Measurements from ENCODE around the gene GMDS.
"Not testable (repeated sequence)": the region's sequence is repeated elsewhere in the genome, so short reads cannot be mapped to it uniquely, and the experiment has no call there.

GMDS gene

DNA sequence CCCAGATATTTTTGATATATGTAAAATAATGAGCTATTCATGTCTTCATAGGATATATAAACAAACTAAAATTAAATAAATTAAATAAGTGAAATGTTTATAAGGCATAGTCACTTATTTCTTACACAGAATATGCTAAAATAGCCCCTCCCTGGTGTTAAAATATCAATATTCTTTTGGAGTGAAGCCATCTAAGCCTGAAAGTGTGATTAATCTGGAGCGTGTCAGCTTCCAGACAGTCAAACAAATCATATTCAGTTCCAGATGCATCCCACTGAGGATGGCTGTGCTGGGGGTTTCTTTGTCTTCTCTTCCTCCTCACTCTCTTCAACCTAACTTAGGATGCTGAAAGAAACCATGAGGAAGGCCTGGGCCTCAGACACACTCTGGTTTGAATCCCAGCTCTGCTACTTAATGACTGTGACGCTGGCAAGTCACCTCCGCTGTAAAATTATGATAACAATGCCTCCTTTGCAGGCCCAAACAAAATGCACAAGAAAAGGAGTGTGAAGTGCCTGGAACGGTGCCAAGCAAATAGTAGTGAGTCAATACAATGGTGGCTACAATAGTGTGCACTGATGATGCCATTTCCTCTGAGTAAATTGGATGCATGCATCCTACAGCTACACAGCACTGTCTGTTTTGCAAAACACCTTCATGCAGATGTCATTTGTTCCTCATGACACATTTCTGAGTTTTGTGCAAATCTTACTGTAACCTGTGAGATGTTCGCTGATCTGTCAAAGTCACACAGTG lies 474.3 kb downstream of the GMDS start:
- no peak for DNase-seq (ENCODE audit: low read depth)

- DNase-seq (ENCODE audit: low read depth) = no peak
These were observed 475.0 kb downstream of the GMDS start for GRCh38 chr6:1770435-1770843.

- no peak for DNase-seq (ENCODE audit: low read depth)
These were observed 477.7 kb downstream of the GMDS start for GRCh38 chr6:1767481-1768246.

- DNase-seq (ENCODE audit: low read depth) = no peak
These were observed 478.8 kb downstream of the GMDS start for GRCh38 chr6:1766654-1767053.

- no peak for DNase-seq (ENCODE audit: low read depth)
These were observed 480.1 kb downstream of the GMDS start for GRCh38 chr6:1765160-1765903.

DNA sequence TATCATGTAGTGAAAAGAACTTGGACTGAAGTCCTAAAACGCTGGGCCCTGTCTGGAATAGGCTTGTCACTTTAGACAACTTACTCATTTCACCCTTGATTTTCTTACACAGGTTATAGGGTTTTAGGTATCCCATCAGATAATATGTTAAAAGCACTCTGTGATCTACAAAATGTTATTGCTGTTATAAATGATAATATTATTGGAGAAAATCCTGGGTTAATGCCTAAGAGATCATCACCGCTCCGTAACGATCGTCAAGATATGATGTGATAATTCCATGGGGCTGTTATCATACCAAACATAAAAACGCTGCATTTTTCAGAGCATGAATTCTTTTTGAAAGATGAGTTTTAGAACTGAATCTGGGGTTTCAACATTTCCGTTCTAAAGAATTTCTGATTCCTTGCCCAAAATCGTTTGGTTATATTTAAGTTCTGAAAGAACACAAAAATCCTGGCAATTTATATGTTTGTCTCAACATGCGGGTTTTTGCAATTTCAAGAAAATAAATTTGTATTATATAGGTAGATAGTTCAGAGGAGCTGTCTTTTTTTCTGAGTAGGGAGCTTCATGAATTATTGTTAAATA lies 480.9 kb downstream of the GMDS start:
- no peak for DNase-seq (ENCODE audit: low read depth)

DNA sequence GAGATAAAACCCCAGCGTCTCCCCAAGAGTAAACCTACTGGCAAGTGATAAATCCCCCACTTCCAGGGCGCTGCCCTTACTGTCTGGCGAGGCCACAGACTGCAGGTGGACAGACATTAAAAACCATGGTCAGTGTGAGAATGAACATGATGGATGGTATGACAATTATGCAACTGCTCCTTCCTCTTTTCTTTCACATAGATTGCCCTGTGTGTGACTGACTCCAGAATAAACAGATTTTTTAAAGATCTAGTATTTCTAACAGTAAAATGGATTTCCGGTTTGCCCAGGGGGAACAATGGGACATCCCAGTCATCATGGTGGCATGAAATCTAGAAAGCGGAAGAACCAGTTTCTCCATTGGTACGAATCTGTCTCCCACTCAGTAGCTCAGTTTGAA lies 482.0 kb downstream of the GMDS start:
- no peak for DNase-seq (ENCODE audit: low read depth)

DNA sequence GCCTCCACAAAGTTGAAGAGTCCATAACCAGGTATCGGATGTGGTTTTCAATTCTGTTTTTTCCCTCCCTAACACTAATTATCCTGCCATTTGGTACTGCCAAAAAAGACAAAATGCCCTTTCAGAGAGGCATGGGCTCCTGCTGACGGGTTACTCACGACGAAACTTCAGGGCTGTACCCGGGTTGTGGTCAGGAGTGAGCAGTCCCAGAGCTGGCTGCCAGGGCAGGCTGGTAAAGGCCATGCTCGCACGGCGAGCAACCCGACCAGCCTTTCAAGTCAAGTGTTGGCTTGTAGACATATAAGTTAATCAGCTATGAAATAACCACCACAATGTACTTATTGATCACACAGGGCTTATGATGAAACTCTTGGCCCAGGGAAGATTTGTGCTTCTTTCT lies 483.2 kb downstream of the GMDS start:
- DNase-seq (ENCODE audit: low read depth) = no peak

- DNase-seq (ENCODE audit: low read depth) = no peak
These were observed 483.9 kb downstream of the GMDS start for GRCh38 chr6:1761477-1761877.

- DNase-seq (ENCODE audit: low read depth) = no peak
These were observed 484.5 kb downstream of the GMDS start for GRCh38 chr6:1760876-1761275.

DNA sequence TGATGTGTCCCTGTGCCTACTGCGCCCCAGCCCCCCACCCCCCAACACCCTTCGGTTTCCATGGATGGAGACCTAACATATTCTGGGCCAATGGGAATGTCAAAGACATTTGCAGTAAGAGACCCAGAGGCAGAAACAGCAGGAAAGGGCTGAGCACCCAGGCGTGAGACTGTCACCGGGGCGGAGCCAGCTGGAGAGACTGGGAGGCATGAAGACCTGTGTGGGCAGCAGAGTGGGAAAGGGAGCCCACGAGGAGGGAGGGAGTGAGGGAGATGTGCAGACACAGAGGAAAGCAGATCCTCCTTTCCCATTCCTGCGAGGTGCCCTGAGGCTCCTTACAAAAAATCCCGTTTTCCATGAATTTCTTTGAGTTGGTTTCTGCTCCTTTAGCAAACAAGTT lies 485.5 kb downstream of the GMDS start:
- no peak for DNase-seq (ENCODE audit: low read depth)

- DNase-seq (ENCODE audit: low read depth) = no peak
These were observed 487.2 kb downstream of the GMDS start for GRCh38 chr6:1758076-1758679.

DNA sequence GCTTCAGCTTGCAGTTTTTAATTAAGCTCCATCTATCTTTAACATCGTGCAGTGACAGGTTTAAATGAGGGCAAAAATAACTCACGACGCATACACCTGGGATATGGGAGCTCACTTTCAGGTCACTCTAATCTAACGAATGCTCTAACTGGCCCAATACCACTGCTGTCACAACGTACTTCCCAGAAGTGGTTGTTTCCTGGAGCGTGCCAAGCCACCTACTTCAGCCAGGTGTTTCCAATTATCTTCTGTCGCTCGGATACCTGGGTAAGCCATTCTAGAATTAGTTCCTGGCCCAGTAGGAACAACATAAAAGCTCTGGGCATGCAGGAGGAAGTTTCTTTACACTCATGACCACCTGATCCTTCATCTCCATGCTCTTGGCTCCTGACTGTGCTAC lies 488.3 kb downstream of the GMDS start:
- no peak for DNase-seq (ENCODE audit: low read depth)

GRCh38 chr6:1756472-1757129 lies 488.8 kb downstream of the GMDS start:
- no peak for DNase-seq (ENCODE audit: low read depth)

GRCh38 chr6:1751063-1751462 lies 494.3 kb downstream of the GMDS start:
- DNase-seq (ENCODE audit: low read depth) = not testable (repeated sequence)

DNA sequence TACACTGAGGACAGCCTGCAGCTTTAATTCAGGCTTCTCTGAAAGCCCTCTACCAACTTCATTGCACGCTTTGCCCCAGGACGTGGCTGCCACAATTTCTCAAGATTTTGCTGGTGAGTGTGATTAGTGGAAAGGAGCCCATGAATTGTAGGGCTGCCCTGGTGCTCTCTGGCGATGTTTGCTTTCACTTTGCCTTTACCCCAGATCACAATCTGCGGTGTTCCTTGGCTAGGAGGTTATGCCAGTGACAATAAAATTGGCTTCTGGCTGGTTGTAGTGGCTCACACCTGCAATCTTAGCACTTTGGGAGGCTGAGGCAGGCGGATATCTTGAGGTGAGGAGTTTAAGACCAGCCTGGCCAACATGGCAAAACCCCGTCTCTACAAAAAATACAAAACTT lies 496.4 kb downstream of the GMDS start:
- DNase-seq (ENCODE audit: low read depth) = no peak

- no peak for DNase-seq (ENCODE audit: low read depth)
These were observed 497.9 kb downstream of the GMDS start for GRCh38 chr6:1747531-1747930.

DNA sequence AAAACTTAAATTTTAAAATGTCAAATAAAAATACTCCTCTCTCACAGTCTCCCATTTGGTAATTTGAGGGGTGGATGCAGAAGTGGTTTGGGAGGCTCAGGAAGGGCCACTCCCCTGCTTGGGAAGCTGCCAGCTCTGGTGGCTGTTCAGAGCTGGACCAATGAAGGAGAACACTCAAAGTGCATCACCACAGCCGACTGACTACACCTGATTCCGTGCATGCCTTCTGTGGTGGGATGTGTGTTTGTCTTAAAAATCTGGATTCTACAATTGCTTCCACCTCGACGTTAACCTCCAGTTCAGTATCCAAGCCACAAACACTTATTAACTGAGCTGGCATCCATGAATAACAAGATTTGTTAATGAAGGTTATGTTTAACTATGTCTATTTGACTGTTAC lies 498.4 kb downstream of the GMDS start:
- no peak for DNase-seq (ENCODE audit: low read depth)

DNA sequence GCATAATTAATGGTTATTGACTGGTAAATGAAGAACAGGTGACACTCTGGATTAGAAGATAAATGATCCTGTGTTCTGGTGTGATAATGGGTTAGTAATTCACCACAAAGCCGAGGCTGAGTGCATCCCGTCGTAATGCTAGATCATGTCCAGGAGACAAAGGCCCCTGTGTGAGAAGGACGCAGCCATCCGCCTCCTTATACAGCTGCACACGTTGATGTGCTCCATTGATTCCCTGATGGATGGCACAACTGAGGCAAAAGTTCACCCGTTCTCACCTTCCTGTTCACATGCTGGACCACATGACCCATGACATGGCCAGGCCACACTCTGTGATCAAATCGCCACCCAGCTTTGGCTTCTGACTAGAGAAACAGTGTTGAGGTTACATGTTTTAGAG lies 499.6 kb downstream of the GMDS start:
- DNase-seq (ENCODE audit: low read depth) = no peak

DNA sequence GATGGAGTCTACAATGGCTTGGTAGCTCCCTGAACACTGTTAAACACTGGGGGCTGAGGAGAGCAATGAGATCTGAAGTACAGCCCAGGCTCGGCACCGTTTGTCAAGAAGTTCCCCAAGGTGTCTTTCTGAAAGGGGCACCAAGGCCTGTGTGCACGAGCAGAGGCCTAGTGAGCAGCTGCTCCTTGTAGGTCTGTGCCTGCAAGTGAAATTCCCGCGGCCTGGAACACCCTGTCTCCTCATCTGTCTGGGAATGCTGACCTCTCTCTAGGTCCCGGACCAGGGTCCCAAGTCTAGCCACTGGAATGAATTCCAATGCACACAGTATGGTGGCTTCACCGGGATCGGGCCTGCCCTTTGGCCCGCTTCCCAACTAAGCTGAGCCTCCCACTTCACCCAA lies 500.9 kb downstream of the GMDS start:
- no peak for DNase-seq (ENCODE audit: low read depth)

DNA sequence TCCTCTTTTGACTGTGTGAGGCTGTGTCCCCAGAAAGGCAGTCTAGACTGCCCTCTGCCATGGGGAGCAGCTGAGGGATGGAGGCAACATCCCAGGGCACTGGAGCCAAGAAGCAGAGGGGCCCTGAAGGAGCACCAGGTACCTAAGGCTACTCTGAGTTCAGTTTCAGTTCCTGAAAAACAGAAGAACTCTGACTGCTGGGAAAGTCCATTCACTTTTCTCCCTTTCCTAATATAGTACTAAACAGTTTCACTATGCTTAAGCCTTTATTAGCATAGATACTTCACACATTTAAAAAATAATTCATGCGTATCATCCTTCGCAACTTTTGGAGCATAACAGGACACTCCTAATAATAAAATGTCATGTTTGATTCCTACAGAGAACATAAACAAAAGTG lies 505.7 kb downstream of the GMDS start:
- DNase-seq (ENCODE audit: low read depth) = no peak

DNA sequence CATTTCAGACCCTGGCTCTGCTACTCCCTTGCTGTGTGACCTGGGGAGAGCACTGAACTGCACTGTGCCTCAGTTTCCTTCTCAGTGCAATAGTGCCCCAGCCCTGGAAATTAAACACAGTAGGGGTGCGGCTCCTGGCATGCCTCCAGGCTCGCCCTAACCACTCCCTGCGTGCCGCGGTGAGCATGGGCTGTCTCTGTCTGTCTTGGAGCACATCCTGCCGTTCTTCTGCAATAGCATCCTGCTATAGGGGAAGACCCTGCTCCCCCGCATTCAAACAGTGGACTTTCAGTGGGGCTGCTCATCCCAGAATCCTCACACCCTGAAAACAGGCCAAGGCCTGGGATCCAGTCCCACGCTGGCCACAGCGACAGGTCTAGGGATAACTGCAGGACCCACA lies 506.2 kb downstream of the GMDS start:
- DNase-seq (ENCODE audit: low read depth) = no peak

Data from stimulated activated CD8-positive, alpha-beta memory T cell treated with anti-CD3 and anti-CD28 coated beads, Interleukin-4, amount 100 ng/mL, for 24 hours (primary cell).